Measurements from ENCODE around the gene TAF7.

DNA sequence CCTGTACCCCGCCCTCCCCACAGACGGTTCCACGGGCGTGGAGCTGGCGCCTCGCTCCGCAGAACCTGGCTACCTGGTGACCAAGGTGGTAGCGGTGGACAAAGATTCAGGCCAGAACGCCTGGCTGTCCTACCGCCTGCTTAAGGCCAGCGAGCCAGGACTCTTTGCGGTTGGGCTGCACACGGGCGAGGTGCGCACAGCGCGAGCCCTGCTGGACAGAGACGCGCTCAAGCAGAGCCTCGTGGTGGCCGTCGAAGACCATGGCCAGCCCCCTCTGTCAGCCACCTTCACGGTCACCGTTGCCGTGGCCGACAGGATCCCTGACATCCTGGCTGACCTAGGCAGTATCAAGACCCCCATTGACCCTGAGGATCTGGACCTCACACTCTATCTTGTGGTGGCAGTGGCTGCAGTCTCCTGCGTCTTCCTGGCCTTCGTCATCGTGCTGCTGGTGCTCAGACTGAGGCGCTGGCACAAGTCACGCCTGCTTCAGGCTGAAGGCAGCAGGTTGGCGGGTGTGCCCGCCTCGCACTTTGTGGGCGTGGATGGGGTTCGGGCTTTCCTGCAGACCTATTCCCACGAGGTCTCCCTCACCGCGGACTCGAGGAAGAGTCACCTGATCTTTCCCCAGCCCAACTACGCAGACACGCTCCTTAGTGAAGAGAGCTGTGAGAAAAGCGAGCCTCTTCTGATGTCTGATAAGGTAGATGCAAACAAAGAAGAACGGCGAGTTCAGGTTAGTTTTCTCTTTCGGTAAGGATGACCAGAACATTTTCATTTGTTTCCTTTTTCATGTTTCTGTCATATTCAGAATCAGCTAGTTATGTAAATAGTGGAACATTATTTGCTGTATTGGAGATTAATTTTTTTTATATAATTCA, 45.7 kb upstream of the TAF7 start:
- TF ChIP-seq, protein P1, sequence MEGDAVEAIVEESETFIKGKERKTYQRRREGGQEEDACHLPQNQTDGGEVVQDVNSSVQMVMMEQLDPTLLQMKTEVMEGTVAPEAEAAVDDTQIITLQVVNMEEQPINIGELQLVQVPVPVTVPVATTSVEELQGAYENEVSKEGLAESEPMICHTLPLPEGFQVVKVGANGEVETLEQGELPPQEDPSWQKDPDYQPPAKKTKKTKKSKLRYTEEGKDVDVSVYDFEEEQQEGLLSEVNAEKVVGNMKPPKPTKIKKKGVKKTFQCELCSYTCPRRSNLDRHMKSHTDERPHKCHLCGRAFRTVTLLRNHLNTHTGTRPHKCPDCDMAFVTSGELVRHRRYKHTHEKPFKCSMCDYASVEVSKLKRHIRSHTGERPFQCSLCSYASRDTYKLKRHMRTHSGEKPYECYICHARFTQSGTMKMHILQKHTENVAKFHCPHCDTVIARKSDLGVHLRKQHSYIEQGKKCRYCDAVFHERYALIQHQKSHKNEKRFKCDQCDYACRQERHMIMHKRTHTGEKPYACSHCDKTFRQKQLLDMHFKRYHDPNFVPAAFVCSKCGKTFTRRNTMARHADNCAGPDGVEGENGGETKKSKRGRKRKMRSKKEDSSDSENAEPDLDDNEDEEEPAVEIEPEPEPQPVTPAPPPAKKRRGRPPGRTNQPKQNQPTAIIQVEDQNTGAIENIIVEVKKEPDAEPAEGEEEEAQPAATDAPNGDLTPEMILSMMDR (IDR thresholded peaks at IDR 0.05 in 2 of 3, conservative IDR thresholded peaks at IDR 0.05 in 1 of 3; ENCODE audit: borderline replicate concordance in 1 of 3, insufficient read depth in 1 of 3, low read depth in 2 of 3, low read length in 2 of 3) = no peak
- TF ChIP-seq POLR2A (IDR thresholded peaks at IDR 0.05; ENCODE audit: borderline replicate concordance, extremely low read depth, insufficient read depth, insufficient read length) (no peak), SP1 (IDR thresholded peaks at IDR 0.05; ENCODE audit: low read depth) (no peak)
- TF ChIP-seq, protein P2, sequence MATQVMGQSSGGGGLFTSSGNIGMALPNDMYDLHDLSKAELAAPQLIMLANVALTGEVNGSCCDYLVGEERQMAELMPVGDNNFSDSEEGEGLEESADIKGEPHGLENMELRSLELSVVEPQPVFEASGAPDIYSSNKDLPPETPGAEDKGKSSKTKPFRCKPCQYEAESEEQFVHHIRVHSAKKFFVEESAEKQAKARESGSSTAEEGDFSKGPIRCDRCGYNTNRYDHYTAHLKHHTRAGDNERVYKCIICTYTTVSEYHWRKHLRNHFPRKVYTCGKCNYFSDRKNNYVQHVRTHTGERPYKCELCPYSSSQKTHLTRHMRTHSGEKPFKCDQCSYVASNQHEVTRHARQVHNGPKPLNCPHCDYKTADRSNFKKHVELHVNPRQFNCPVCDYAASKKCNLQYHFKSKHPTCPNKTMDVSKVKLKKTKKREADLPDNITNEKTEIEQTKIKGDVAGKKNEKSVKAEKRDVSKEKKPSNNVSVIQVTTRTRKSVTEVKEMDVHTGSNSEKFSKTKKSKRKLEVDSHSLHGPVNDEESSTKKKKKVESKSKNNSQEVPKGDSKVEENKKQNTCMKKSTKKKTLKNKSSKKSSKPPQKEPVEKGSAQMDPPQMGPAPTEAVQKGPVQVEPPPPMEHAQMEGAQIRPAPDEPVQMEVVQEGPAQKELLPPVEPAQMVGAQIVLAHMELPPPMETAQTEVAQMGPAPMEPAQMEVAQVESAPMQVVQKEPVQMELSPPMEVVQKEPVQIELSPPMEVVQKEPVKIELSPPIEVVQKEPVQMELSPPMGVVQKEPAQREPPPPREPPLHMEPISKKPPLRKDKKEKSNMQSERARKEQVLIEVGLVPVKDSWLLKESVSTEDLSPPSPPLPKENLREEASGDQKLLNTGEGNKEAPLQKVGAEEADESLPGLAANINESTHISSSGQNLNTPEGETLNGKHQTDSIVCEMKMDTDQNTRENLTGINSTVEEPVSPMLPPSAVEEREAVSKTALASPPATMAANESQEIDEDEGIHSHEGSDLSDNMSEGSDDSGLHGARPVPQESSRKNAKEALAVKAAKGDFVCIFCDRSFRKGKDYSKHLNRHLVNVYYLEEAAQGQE (IDR thresholded peaks at IDR 0.05; ENCODE audit: low read depth) = no peak
